Stimulated activated CD4-positive, alpha-beta T cell treated with anti-CD3 and anti-CD28 coated beads, Interleukin-4, amount 100 ng/mL, for 24 hours (primary cell): Measurements from ENCODE around the gene USP43.
"Not testable (repeated sequence)": the region's sequence is repeated elsewhere in the genome, so short reads cannot be mapped to it uniquely, and the experiment has no call there.

Experiments used
- DNase-seq: peaks from one replicate; pipeline ENCODE4 v3.0.0-alpha.2; 2020

Gene USP43

DNA sequence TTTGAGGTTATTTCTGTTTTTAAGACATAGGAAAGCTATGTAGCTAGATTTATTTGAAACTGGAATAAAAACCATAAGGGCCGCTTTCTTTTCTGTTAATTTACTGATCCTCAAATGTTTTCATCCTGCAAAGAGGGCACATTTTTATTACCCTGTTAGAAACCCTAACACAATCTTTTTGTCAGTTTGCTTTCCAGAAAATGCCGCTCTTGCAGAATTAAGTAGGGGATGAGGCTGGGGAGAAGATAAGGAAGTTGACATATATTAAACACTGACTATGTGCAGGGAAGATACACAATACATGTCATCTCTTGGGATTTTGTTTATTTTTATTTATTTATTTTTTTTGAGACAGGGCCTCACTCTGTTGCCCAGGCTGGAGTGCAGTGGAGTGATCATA lies 15.7 kb downstream of the USP43 start:
- no peak for DNase-seq

DNA sequence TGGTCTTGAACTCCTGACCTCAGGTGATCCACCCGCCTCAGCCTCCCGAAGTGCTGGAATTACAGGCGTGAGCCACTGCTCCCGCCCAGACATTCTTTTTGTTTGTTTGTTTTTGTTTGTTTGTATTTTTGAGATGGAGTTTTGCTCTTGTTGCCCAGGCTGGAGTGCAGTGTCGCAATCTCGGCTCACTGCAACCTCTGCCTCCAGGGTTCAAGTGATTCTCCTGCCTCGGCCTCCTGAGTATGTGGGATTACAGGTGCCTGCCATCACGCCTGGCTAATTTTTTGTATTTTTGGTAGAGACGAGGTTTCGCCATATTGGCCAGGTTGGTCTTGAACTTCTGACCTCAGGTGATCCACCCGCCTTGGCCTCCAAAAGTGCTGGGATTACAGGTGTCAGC lies 18.2 kb downstream of the USP43 start:
- DNase-seq, result not testable (repeated sequence)

DNA sequence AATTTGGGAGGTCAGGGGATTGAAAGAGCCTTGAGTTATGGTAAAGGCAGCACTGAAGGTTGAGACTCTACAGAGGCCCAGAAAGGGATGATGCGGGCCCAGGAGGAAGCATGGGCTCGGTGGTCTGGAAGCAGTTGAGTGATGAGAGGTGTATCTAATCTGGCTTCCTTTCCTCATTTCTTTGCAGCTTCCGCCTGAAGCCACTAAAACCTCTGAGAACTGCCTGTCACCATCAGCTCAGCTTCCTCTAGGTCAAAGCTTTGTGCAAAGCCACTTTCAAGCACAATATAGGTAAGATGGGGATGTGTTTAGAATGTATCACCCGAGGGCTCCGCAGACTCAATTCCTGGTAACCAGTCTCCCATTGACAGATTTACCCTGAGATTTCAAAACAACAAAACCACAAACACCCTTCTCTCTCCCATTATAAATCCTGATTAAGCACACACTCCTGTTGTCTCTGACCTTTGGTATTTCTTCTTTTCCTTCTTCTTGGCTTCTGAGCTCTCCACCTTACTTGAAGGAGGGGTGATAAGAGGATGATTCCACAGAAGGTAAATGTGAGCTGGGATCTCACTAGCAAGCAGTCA lies 21.2 kb downstream of the USP43 start:
- DNase-seq, result no peak

- no peak for DNase-seq
These were observed 23.2 kb downstream of the USP43 start for GRCh38 chr17:9668517-9668916.

DNA sequence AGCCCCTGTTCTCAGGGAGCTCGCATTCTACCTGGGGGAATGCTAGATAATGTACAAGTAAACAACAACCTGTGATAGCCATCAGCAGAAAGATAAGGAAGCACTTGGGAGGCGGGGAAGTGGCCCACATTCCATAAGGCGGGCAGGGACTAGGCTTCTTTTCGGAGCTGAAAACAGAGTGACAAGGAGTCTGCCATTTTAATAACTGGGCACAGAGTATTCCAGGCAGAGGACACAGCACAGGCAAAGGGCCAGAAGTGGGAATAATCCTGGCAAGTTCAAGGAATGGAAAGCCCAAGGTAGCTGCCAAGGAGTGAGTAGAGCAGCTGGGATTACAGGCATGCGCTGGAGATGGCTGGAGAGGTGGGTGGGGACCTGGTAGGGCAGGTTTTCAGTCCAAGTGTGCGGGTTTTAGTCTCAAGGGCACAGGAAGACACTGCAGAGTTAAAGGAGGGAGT lies 24.3 kb downstream of the USP43 start:
- DNase-seq, result no peak

DNA sequence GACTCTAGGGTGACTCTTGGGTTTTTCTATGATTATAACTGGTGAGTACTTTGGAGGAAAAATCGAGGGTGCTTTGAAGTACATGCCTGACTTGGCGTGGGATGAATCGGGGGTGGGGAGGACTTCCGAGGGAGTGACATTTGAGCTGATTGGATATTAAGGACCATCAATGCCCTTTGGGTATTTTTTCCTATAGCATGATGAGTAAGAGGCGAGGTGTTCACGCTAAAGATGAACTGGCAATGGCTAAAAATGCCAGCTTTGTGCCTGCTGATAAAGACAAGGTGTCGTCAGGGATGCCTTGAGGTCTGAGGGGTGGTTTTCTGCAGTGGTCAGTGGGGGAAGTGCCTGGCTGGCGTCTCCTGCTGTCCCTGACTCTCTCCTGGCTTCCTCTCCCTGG lies 25.3 kb downstream of the USP43 start:
- DNase-seq, result no peak

- no peak for DNase-seq
These were observed 26.2 kb downstream of the USP43 start for GRCh38 chr17:9671559-9671958.

- no peak for DNase-seq
These were observed 26.9 kb downstream of the USP43 start for GRCh38 chr17:9672266-9672665.

DNA sequence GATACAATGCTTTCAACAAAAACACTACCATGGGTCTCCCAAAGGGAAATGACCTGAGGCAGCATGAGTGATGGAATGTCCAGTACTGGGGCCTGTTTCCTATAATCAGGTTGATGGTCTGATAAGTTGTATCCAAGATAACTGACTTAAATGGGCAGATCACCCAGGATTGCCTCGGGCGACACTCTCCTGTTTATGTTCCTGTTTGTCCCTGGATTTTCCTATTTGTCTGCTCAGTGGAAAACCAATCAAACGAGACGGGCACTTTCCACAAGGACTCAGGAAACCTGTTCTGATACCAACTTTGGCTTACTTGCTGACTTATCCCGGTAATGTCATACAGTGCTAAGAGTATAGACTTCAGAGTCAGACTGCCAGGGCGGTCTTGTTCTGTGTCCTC lies 27.4 kb downstream of the USP43 start:
- no peak for DNase-seq

- no peak for DNase-seq
These were observed 30.8 kb downstream of the USP43 start for GRCh38 chr17:9676084-9676483.

DNA sequence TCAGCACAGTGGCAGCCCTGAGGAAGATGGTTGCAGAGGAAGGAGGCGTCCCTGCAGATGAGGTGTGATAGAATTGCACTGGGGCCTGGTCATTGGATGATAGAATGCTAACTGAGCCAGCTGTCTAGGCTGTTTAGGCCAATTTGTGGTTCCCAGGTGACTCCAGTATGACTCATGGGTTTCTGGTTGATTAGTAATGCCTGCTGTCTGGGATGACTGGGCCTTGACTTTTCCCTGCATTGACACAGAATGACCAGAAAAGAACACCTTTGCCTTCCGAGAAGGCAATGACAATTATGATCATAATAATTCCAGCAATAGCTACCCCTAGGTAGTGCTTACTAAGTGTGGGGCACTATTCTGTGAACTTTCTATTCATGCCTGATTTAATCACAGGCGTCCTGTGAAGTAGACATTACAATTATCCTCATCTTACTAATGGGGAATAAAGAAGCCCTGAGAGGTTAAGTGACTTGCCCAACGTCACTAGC lies 31.5 kb downstream of the USP43 start:
- peak; percentile 10 for DNase-seq

DNA sequence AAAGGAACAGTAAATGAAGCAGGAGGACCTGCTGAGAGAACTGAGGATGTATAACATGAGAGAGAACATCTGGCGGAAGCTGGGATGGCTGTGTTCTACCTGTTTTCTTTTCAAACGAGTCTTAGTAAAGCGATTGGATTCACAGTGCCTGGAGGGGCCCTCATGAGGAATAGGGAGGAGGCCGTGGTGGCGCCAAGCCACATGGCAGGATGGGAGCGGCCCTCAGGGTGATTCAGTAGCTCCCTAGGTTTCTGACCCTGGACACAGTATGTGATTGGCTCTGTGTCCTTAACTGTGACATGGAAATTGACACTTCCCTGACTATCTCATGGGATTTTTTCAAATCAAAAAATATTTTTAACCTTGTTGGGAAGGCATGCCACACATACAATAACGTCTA lies 32.1 kb downstream of the USP43 start:
- no peak for DNase-seq

DNA sequence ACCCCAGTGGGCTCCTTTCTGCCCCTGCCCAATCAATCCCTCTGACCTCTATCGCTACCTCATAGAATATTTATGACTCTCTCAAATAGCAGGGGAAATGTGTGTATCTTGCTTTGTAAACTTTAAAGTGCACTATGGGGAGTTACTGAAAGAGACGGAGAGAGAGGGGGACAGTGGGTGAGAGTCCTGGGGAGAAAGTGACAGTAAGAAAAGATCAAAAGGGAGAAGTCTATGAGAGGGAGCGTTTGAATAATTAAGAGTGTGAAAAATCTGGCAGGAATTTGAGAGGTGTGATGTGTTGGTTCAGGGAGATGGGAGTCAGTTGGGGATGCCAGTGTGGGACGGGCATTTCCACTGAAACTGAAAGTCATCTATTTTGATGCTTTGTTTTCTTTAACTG lies 32.6 kb downstream of the USP43 start:
- DNase-seq, result no peak

GRCh38 chr17:9684955-9685621 lies 39.8 kb downstream of the USP43 start:
- DNase-seq, result no peak

DNA sequence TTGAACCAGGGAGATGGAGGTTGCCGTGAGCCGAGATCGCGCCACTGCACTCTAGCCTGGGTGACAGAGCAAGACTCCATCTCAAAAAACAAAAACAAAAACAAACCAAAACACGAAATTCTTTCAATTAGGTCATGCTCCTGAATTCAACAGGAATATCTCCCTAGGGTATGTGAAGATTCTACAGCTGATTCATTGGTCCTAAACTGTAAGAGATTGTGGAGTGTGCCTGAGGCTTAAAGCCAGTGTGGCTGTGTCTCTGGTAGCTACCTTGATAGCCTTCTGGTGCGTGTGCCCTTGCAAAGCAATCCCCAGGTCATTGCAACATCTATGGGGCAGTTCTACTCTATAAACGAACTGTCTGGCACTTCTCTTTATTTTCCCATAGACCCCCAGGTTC lies 48.4 kb downstream of the USP43 start:
- DNase-seq, result no peak

- DNase-seq, result no peak
These were observed 51.1 kb downstream of the USP43 start for GRCh38 chr17:9696279-9697044.

- DNase-seq, result no peak
These were observed 54.8 kb downstream of the USP43 start for GRCh38 chr17:9700136-9700535.

DNA sequence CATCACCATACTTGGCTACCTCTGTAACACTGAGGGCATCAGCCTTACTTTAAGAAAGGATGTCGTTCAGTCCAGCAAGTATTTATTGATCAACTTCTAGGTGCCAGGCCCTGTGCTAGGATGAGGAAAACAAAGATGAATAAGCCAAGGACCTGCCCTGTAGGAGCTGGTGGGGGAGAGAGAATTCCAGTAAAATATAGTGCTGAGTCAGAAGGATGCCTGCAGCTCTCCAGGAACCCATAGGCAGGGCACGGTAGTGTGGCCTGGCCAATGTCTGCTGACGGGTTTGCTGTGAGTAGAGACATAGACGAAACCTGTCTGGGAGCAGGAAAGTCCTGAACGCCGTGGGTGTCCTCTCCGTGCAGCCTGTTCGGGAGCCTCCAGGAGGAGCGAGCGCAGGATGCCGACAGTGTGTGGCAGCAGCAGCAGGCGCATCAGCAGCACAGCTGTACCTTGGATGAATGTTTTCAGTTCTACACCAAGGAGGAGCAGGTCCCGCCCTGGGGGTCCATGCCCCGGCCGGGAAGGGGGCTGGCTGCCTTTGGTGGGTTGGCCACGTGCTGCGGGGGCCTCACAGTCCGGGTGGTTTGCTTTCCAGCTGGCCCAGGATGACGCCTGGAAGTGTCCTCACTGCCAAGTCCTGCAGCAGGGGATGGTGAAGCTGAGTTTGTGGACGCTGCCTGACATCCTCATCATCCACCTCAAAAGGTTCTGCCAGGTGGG lies 55.6 kb downstream of the USP43 start:
- no peak for DNase-seq

DNA sequence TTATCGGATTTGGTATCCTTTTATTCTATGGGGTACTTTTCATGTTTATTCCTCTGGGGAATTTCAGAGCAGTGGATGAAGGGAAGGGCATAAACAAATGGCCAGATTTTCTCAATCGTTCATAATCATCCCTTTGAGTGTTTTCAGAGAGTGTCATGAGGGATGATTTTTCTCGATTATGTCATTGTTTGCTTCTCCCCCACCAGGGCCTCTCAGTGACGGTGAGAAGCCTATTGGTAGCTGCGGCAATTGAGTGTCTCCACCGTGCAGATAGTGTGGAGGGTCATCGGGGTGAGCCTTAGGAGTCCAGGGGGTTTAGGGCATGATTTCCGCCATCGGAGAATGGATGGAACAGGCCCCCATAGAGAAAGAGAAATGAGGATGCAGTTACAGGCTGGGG lies 57.2 kb downstream of the USP43 start:
- DNase-seq, result no peak

GRCh38 chr17:9702914-9703780 lies 57.8 kb downstream of the USP43 start:
- DNase-seq, result no peak

GRCh38 chr17:9703781-9704082 lies 58.4 kb downstream of the USP43 start:
- no peak for DNase-seq

GRCh38 chr17:9705745-9706144 lies 60.4 kb downstream of the USP43 start:
- no peak for DNase-seq

GRCh38 chr17:9707948-9708347 lies 62.6 kb downstream of the USP43 start:
- DNase-seq, result no peak
